B cell (primary cell): ENCODE results near the gene PTGDR2. TPM values are rescaled to one million over a fixed set of nuclear protein-coding genes. Genes with fewer than 3 reads are reported as not detected.

Experiments used
- ATAC-seq: fragments of 200-7000 bp; cut with Tn5 transposase; one replicate; pipeline ENCODE4 v1.10.0; 2021; ENCODE audit warnings: low read depth, mild to moderate bottlenecking, moderate number of reproducible peaks, moderate library complexity
- CTCF ChIA-PET: fragments of 350-600 bp; sonication (Branson Sonifier 250); formaldehyde crosslinking; loops from one replicate; lab custom pipeline; 2021; ENCODE audit warnings: antibody characterized with exemption, inconsistent platforms; lab: Charles Lee
- POLR2A ChIA-PET: fragments of 350-600 bp; sonication (Branson Sonifier 250); formaldehyde crosslinking; loops from one replicate; lab custom pipeline; 2021; ENCODE audit warnings: antibody characterized with exemption; lab: Charles Lee
- DNase-seq: peaks from one replicate; pipeline ENCODE4 v3.0.0; 2013
- H2AFZ ChIP-seq: 2 replicates; pipeline ENCODE4 v1.6.1; 2012; ENCODE audit warnings: mild to moderate bottlenecking, low read depth, low read length; ENCODE audit not compliant: insufficient read depth, poor library complexity, severe bottlenecking
- H3K27ac ChIP-seq, 2 donors: 1 replicate in 1 of 2; 2 replicates in 1 of 2; pipeline ENCODE4 v1.5.1; 2012 to 2013; ENCODE audit warnings: low read length in 2 of 2, mild to moderate bottlenecking in 2 of 2, moderate library complexity in 1 of 2
- H3K27me3 ChIP-seq, 4 experiments: fragments of 200-600 bp in 1 of 4; sonication (generic) in 1 of 4; replicated peaks in 1 of 4; 1 replicate in 2 of 4; 2 replicates in 2 of 4; pipeline versions ENCODE4 v1.6.1 to v1.7.0; 2013 to 2016; ENCODE audit warnings: low read length in 3 of 4, mild to moderate bottlenecking in 2 of 4, mixed read lengths in 1 of 4, moderate library complexity in 1 of 4; ENCODE audit not compliant: insufficient read depth in 4 of 4, control insufficient read depth in 3 of 4; ENCODE audit errors: control extremely low read depth in 1 of 4
- H3K36me3 ChIP-seq, 2 experiments: replicated peaks in 1 of 2; 1 replicate in 1 of 2; 2 replicates in 1 of 2; pipeline versions ENCODE4 v1.6.1 to v1.7.1; 2013; ENCODE audit warnings: low read length in 1 of 2; ENCODE audit not compliant: insufficient read depth in 2 of 2, control insufficient read depth in 1 of 2; ENCODE audit errors: control extremely low read depth in 1 of 2, extremely low read depth in 1 of 2
- H3K4me1 ChIP-seq, 2 donors: fragments of 200-600 bp in 1 of 2; sonication (generic) in 1 of 2; 1 replicate in 1 of 2; 2 replicates in 1 of 2; pipeline versions ENCODE4 v1.5.1 to v1.6.1; 2013 to 2017; ENCODE audit warnings: low read length in 2 of 2; ENCODE audit not compliant: control insufficient read depth in 2 of 2, insufficient read depth in 2 of 2
- H3K4me2 ChIP-seq: replicated peaks from 2 replicates; pipeline ENCODE3; 2012; ENCODE audit warnings: mild to moderate bottlenecking, low read depth, low read length; ENCODE audit not compliant: poor library complexity, severe bottlenecking
- H3K4me3 ChIP-seq, 5 experiments: fragments of 200-600 bp in 1 of 5; sonication (generic) in 1 of 5; 1 replicate in 3 of 5; 2 replicates in 2 of 5; pipeline versions ENCODE4 v1.5.1 to v1.7.0; 2011 to 2016; ENCODE audit warnings: low read length in 4 of 5, mild to moderate bottlenecking in 4 of 5, low read depth in 2 of 5, control low read depth in 1 of 5, moderate library complexity in 1 of 5; ENCODE audit not compliant: insufficient read depth in 1 of 5; ENCODE audit errors: control extremely low read depth in 1 of 5, extremely low read depth in 1 of 5
- H3K79me2 ChIP-seq: fragments of 200-600 bp; sonication (generic); one replicate; pipeline ENCODE4 v1.6.0; 2016; ENCODE audit warnings: low read length; ENCODE audit not compliant: control insufficient read depth, insufficient read depth
- H3K9ac ChIP-seq: fragments of 200-600 bp; sonication (generic); 2 replicates; pipeline ENCODE4 v1.6.1; 2017; ENCODE audit warnings: mild to moderate bottlenecking, low read length, moderate library complexity
- H3K9me3 ChIP-seq, 3 donors: one replicate each; pipeline versions ENCODE4 v1.6.1 to v1.7.1; 2013; ENCODE audit warnings: low read length in 2 of 3; ENCODE audit not compliant: control insufficient read depth in 2 of 3, insufficient read depth in 1 of 3; ENCODE audit errors: control extremely low read depth in 1 of 3
- H4K20me1 ChIP-seq: 2 replicates; pipeline ENCODE4 v1.6.0; 2012; ENCODE audit warnings: mild to moderate bottlenecking, low read length; ENCODE audit not compliant: insufficient read depth, control insufficient read depth, poor library complexity, severe bottlenecking
- H3K27ac Mint-ChIP-seq: one replicate; pipeline ENCODE4 v1.8.0; 2021; ENCODE audit warnings: mixed read lengths
- H3K27me3 Mint-ChIP-seq: one replicate; pipeline ENCODE4 v1.8.0; 2021; ENCODE audit warnings: mixed read lengths
- H3K4me1 Mint-ChIP-seq: one replicate; pipeline ENCODE4 v1.8.0; 2021; ENCODE audit warnings: mixed read lengths
- H3K4me3 Mint-ChIP-seq: one replicate; pipeline ENCODE4 v1.8.0; 2021; ENCODE audit warnings: mixed read lengths
- H3K9me3 Mint-ChIP-seq: one replicate; pipeline ENCODE4 v1.8.0; 2022; ENCODE audit warnings: mixed read lengths; ENCODE audit not compliant: insufficient read depth
- CTCF ChIP-seq: fragments of 200-600 bp; IDR thresholded peaks from one replicate; pipeline ENCODE4 v1.8.0; 2022; ENCODE audit warnings: antibody characterized with exemption, mild to moderate bottlenecking
- EZH2 ChIP-seq: IDR thresholded peaks from 2 replicates; pipeline ENCODE4 v1.6.1; 2012; ENCODE audit warnings: borderline replicate concordance, low read depth, mild to moderate bottlenecking, moderate library complexity, low read length; ENCODE audit not compliant: insufficient read depth, poor library complexity, severe bottlenecking
- WGBS: methylation state at CpG from one replicate; pipeline ENCODE4 v1.1.5; 2013; ENCODE audit warnings: missing lambda C conversion rate; ENCODE audit not compliant: insufficient coverage; 5-methylcytosine and 5-hydroxymethylcytosine counted together
- intact Hi-C: fragments of 100-400 bp; cut with micrococcal nuclease; formaldehyde crosslinking; loops from one replicate; pipeline ENCODE4 v1.10.0; 2022
- polyA plus RNA-seq: library from polyadenylated mRNA; depleted of rRNA; stranded (reverse); fragments of >200 nt; gene quantifications from 2 replicates; pipeline ENCODE4 v1.2.3, GENCODE V29; 2012
- total RNA-seq, 2 donors: library from RNA; stranded (reverse); fragments of 120-200 nt in 1 of 2; gene quantifications; 1 replicate in 1 of 2; 2 replicates in 1 of 2; pipeline versions ENCODE4 v1.2.3 to v1.2.4, GENCODE V29; 2013 to 2022

The PTGDR2 gene
- total and polyA plus RNA-seq, 2 donors (not counting 1 experiment from before 2014, with no cell fraction given): 0.03 TPM; not detected in 1

- Histone ChIP-seq H3K9me3 (no peaks in the 10 kb centered on the region), H3K27ac (no peak overlapping the region), H2AFZ (no peak overlapping the region), H3K4me3 (no peak overlapping the region), H3K9ac (no peak overlapping the region), H3K4me2 (no peak overlapping the region), H3K4me1 (peaks cover 4 to 7% of the 10 kb centered on the region in 2 donors), H3K27me3 (no peaks in the 10 kb centered on the region), H4K20me1 (no peaks in the 10 kb centered on the region), H3K36me3 (peaks cover 0 to 28% of the 10 kb centered on the region in 2 experiments), H3K79me2 (no peaks in the 10 kb centered on the region)
- TF ChIP-seq CTCF: no peak
- Mint-ChIP-seq H3K4me3 (no peak overlapping the region), H3K9me3 (no peaks in the 10 kb centered on the region), H3K27me3 (no peaks in the 10 kb centered on the region), H3K4me1 (peaks cover 9% of the 10 kb centered on the region), H3K27ac (no peak overlapping the region)
- POLR2A ChIA-PET: no interaction called here
- CTCF ChIA-PET: no interaction called here
- WGBS: 79% methylated on average over 2 of the region's 8 CpGs
- DNase-seq: no peak
- no peak for ATAC-seq
- intact Hi-C loops: no loop called here
Observed at GRCh38 chr11:60854140-60854846, 1.5 kb downstream of the PTGDR2 start.

GRCh38 chr11:60852982-60853950 is 2.5 kb downstream of the PTGDR2 start:
- Histone ChIP-seq H3K4me3 (no peak overlapping the region), H4K20me1 (no peaks in the 10 kb centered on the region), H3K27me3 (no peaks in the 10 kb centered on the region), H3K4me1 (no peaks in the 10 kb centered on the region), H3K79me2 (no peaks in the 10 kb centered on the region), H2AFZ (no peak overlapping the region), H3K36me3 (peaks cover 0 to 37% of the 10 kb centered on the region in 2 experiments), H3K27ac (no peak overlapping the region), H3K9ac (no peak overlapping the region), H3K4me2 (no peak overlapping the region), H3K9me3 (no peaks in the 10 kb centered on the region)
- H3K9me3 Mint-ChIP-seq: no peaks in the 10 kb centered on the region
- CTCF ChIA-PET: no interaction called here
- no peak for DNase-seq
- POLR2A ChIA-PET: no interaction called here
- H3K4me3 Mint-ChIP-seq: no peak overlapping the region
- peaks cover 1% of the 10 kb centered on the region for H3K4me1 Mint-ChIP-seq
- TF ChIP-seq CTCF (no peak), EZH2 (no peak)
- intact Hi-C loops: no loop called here
- ATAC-seq: no peak
- H3K27ac Mint-ChIP-seq: no peak overlapping the region
- H3K27me3 Mint-ChIP-seq: no peaks in the 10 kb centered on the region
- WGBS: 96% methylated on average over 67 of the region's 68 CpGs
